ENCODE results near the gene PROX2.

PROX2 gene

DNA sequence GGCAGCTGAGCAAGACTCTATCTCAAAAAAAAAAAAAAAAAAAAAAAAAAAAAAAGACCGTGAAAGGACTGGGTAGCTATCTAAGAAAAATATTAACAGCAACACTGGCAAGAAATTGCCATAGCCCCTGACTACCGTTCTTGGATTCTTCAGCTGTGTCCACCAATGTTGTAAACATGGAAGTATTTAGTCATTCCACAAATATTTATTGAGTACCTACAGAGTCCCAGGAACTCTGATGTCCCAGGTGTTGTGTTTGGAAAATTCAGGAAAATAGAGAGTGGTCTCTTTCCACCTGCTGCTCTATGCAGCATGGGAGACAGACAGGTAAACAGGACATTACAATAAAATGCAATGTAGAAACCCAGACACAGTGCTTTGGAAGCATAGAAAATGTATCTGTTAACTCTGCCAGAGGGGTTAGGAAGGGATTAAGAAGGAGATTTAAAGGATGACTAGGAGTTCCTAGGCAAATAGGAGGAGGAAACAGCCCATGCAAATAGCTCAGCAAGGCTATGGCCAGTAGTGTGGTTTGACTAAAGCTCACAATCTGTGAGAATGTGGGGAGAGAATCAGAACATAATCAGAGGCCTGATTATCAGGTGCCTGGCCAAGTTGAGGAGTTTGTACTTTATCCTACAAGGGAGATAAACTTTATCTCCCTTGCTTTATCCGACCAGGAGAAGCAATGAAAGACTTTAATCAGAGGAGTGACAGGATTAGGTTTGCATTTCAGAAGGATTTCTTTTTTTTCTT lies 3.7 kb upstream of the PROX2 start:
- TF ChIP-seq, protein P1, sequence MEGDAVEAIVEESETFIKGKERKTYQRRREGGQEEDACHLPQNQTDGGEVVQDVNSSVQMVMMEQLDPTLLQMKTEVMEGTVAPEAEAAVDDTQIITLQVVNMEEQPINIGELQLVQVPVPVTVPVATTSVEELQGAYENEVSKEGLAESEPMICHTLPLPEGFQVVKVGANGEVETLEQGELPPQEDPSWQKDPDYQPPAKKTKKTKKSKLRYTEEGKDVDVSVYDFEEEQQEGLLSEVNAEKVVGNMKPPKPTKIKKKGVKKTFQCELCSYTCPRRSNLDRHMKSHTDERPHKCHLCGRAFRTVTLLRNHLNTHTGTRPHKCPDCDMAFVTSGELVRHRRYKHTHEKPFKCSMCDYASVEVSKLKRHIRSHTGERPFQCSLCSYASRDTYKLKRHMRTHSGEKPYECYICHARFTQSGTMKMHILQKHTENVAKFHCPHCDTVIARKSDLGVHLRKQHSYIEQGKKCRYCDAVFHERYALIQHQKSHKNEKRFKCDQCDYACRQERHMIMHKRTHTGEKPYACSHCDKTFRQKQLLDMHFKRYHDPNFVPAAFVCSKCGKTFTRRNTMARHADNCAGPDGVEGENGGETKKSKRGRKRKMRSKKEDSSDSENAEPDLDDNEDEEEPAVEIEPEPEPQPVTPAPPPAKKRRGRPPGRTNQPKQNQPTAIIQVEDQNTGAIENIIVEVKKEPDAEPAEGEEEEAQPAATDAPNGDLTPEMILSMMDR (IDR thresholded peaks at IDR 0.05; ENCODE audit: insufficient read depth, low read depth, low read length, missing control alignments), result no peak
- no peak overlapping the region for H3K4me3 ChIP-seq (ENCODE audit: low read length)
- no peak for DNase-seq (ENCODE audit: low read depth)

DNA sequence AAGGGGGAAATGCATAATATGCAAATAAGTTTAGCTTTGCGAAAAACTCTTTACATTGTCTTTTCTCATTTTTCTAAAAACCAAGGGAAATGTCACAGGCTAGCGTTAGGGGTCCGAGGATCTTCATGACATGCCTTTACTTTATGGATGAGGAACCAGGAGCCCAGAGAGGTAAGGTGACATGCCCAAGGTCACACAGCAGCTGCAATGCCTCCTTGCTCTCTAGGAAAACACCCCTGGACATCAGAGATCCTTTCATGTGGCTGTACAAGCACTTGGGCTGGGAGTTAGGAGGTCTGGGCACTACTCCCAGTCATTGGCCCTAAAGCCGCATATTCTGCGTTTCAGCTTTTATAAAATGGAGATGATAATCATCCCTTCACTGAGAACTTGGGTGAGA lies 741 bp downstream of the PROX2 start:
- H3K4me3 ChIP-seq (ENCODE audit: low read length), result no peak overlapping the region
- TF ChIP-seq, protein P1 (IDR thresholded peaks at IDR 0.05; ENCODE audit: insufficient read depth, low read depth, low read length, missing control alignments), result no peak

DNA sequence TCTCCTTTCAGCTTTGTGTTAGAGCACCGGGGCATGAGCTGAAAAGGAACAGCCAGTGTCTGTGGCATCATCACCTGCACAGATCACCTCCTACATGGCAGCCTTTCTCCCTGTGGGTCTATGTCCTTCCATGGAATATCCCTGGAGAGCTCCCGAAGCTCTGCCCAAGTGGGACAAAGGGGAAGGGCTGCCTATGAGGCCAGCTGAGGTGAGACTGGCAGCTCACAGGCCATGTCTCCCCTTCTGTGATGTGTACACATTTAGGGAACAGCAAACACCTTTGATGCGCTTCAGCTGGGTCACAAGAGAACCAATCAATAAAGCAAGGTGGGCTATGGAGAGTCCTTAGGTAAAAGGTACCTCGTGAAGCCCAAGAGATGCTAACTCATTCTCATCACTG lies 4.1 kb downstream of the PROX2 start:
- H3K4me3 ChIP-seq (ENCODE audit: low read length), result no peak overlapping the region
- DNase-seq (ENCODE audit: low read depth), result no peak
- TF ChIP-seq, protein P1 (IDR thresholded peaks at IDR 0.05; ENCODE audit: insufficient read depth, low read depth, low read length, missing control alignments), result no peak

More for the DNA sequence above, 741 bp downstream of the PROX2 start:
- no peak for DNase-seq (ENCODE audit: low read depth)

DNA sequence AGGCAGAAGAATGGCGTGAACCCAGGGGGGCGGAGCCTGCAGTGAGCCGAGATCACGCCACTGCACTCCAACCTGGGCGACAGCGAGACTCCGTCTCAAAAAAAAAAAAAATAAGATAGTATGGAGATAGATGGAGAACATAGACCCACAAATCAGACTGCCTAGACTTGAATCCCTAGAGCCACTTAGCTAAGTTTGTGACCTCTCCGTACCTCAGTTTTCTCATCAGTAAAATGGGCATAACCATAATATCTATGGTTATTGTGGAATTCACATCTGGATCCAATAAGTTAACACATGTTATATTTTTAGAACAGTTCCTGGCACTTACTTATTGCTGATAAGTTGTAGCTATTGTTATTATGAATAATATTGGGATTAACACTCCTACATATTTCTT lies 7.2 kb downstream of the PROX2 start:
- no peak overlapping the region for H3K4me3 ChIP-seq (ENCODE audit: low read length)
- DNase-seq (ENCODE audit: low read depth), result no peak
- TF ChIP-seq, protein P1 (IDR thresholded peaks at IDR 0.05; ENCODE audit: insufficient read depth, low read depth, low read length, missing control alignments), result no peak

DNA sequence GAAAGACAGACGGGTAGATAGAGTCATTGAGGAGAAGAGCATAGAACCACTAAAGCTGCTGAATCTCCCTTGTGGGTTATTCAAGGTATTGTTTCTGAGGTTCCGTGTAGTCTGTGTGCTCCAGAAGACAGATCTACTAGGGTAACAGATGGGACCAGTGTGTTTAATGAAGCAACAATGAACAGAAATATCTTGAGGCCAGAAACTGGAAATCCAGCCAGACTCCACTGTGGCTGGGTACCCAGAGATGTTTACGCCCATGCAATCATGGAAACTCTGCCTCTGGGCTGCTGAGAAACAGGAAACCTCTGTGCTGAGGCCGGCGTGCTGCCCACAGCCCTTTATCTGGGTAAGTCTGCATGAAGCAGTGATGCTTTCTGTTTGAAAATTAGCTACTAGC lies 8.3 kb downstream of the PROX2 start:
- no peak for DNase-seq (ENCODE audit: low read depth)
- H3K4me3 ChIP-seq (ENCODE audit: low read length), result no peak overlapping the region
- TF ChIP-seq, protein P1 (IDR thresholded peaks at IDR 0.05; ENCODE audit: insufficient read depth, low read depth, low read length, missing control alignments), result no peak

DNA sequence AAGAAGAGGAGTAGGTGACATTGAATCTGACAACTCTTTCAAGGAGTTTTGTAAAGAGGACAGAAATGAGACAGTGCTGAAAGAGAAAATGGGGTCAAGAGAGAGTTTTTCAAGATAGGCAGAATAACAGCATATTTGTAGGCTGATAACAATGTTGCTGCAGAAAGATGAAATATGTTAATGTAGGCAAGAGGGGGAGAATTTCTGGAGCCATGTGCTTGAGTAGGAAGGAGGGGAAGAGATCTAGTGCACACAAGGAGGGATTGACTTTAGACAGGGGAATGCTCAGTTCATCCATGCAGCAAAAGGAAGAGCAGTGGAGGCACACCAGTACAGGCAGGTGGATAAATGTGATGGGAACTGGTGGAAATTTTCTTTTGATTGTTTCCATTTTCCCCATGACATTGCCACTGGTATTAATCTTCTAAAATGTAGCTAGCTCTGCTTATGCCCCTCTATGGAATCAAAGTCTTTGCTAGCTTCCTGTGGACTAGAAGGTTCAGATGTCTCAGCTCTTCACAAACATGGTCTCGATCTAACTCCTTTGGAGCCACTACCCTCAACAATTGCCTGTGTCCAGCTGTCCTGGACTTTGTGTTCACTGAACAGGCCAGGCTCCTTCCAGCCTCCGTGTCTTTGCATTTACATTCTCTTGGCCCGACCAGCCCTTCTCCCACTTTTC lies 9.1 kb downstream of the PROX2 start:
- DNase-seq (ENCODE audit: low read depth), result no peak
- TF ChIP-seq, protein P1 (IDR thresholded peaks at IDR 0.05; ENCODE audit: insufficient read depth, low read depth, low read length, missing control alignments), result no peak
- H3K4me3 ChIP-seq (ENCODE audit: low read length), result no peak overlapping the region

Data from epithelial cell of esophagus (primary cell).